ENCODE measurements around the gene SNX21.

SNX21 gene

DNA sequence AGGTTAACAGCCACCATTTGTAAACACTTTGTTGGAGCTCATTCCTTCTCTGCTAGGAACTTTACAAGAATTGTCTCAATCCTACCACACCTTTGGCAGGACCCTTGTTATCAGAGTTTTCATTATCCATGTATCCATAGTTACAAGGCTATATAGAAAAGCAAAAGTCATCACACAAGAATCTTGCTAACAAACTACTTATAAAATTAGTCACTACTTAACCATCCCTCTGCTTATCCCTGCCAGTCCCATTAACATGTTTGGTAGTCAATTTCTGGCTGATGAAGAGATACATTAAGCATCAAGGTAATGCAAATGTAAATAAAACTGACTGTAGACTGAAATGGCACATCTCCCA lies 34.2 kb downstream of the SNX21 start:
- TF ChIP-seq CTCF (IDR thresholded peaks at IDR 0.05), result no peak

DNA sequence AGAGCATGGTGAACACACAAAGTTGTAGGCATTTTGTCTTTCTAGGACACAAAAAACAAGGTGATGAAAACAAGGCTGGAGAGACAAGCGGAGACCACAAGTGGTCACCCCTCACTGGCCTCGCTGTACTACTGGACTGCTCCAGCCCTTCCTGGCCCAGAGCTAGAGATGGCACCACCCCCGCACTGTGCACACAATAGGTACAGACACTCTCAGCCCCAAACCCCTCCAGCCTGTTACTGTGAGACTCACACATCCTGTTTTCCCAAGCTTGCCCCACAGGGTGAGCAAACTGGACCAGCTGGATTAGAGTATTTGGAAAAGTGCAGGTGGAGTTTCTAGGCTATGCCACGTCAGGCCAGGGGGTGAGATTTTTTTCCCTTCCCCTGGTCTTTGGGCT lies 39.0 kb downstream of the SNX21 start:
- no peak for TF ChIP-seq CTCF (IDR thresholded peaks at IDR 0.05)

DNA sequence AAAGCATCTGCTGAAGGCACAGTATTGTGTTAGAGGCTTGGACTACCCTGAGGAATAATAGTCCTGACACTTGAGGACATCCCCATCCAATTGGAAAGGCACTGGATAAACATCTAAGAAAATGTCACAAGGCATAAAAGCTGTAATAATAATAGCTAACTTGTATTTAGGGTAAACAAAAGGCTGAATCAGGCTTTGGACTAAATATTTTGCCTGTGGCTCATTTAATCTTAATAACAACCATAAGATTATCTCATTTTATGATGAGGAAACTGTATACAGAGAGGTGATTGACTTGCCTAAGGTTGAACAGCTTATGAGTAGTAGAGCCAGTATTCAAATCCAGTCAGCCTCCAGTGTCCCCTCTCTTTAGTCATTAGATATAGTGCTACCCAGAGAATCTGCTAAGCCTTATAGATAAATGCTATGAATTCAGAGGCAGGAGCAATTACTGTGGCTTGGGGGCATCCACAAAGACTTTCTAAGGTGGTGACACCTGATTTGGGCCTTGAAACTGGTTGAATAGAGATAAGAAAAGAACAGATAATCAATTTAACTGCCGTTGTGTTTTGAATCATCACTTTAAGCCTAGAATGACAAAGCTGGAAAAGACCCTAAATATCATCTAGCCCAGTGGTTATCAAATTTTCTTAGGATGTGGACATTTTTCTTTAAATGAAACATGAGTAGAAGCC lies 40.0 kb downstream of the SNX21 start:
- no peak for TF ChIP-seq CTCF (IDR thresholded peaks at IDR 0.05)

DNA sequence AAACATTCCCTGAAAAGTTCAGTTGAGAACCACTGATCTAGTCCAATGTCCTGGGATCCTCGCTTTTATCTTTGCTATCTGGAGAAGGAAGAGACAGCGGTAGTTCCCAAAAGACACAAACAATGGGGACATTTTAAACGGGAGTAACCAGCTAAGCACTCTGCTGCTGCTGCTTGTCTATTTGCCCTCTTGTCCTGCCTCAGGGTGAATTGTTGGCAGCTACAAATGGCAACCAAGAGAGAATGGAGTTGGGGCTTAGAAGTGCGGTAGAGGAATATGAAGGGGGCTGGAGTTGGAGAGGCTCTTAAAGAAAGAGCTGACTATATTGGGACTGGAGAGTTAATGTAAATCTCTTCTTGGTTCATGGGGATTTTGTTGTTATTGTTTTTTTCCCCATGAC lies 41.0 kb downstream of the SNX21 start:
- TF ChIP-seq CTCF (IDR thresholded peaks at IDR 0.05), result no peak

DNA sequence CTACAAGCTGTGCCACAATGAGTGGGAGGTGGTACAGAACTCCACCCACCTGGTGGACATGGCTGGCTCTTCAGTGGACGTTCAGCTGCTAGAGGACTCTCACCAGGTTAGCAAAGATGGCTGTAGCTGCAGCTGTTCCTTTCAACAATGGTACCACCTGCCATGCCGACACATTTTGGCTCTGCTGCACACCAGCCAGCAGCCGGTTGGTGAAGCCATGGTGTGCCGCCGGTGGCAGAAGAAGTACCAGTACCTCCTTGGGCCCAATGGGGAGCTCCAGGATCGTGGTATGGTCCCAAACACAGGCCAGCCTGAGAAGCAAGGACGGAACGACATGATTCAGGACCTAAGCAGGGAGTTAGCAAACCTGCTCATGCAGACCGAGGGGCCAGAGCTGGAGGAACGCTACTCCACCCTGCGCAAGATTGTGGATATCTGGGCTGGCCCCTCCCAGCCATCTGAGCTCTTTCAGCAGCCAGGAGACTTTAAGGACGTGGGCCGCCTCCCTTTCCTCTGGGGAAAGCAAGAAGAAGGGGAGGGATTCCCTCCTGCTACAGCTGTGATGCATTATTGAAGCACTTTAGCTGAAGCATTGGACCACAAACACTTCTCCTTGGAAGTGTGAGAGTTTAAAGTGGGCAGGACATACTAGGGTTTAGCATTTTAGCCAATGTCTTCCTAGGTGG lies 44.6 kb downstream of the SNX21 start:
- no peak for TF ChIP-seq CTCF (IDR thresholded peaks at IDR 0.05)

DNA sequence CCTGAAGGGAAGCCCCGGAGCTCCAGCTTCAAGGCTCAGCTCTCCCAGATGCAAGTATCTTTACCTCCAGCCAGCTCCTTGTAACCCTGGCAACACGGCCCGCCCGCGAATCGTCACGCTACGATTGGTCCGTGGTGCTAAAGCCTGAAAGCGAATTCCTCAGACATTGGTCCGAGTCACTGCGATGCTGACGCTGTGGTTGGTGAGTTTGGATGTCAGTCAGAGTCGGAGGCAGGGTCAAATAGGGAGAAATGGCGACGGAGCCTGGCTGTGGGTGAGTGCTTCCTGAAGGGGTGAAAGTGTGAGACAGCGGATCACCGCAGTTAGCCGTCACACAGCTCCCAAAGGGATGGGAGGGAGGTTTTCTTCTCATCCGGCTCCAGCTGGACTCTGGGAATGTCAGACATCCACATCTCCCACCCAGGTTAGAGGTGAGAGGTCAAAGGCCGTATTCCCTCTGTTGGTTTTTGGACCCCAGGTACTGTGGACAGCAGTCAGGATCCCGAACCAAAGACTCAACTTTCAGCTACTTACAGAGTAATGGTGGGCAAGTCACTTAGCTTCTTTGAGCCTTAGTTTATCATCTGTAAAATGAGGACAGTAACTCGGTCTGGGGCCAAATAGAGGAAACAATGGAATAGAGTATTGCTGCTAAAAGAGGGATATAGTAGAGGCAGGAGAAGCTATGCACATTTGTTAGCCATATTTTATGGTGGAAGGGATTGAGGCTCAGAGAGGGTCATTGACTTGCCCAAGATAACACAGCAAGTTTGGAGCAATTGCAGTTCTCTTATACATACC lies 47.6 kb downstream of the SNX21 start, which contains the start of gene ZSWIM1:
Gene ZSWIM1, plus strand, starts transcription at position 240 of the 801 bp plus-strand sequence. CDS start 1,366 bp downstream, outside the sequence.
- TF ChIP-seq CTCF (IDR thresholded peaks at IDR 0.05), result no peak

- no peak for TF ChIP-seq CTCF (IDR thresholded peaks at IDR 0.05)
These were observed 49.0 kb downstream of the SNX21 start for GRCh38 chr20:45882469-45883099.

Data from LNCAP (cell line).